DMS79 (cell line): ENCODE results near the gene BEND3.

Experiments used
- DNase-seq: peaks from one replicate; lab custom pipeline; 2025; lab: John Stamatoyannopoulos, UW

Gene BEND3

DNA sequence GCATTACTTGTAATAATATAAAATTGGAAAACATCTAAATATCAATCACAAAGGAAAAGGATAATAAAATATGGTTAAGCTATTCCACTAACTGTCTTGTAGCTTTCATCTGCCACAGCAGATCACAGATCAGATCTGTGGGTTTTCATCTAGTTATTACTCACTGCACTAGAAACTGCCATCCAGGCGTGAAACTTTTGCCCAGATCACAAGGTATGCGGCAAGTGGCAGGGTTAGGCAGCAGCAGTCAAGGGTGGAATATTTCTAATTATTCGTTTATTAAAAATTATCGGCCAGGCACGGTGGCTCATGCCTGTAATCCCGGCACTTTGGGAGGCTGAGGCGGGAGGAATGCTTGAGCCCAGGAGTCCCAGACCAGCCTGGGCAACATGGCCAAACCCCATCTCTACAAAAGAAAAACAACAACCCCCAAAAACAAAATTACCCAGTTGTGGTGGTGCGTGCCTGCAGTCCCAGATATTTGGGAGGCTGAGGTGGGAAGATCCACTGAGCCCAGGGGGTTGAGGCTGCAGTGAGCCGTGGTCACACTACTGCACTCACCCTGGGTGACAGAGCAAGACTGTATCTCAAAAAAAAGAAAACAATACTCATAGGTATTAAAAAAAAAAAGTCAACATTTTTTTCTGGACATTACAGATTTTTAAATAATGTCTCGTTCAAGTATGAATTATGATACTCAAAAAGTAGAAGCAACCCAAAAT, 32.1 kb downstream of the BEND3 start:
- no peak for DNase-seq

DNA sequence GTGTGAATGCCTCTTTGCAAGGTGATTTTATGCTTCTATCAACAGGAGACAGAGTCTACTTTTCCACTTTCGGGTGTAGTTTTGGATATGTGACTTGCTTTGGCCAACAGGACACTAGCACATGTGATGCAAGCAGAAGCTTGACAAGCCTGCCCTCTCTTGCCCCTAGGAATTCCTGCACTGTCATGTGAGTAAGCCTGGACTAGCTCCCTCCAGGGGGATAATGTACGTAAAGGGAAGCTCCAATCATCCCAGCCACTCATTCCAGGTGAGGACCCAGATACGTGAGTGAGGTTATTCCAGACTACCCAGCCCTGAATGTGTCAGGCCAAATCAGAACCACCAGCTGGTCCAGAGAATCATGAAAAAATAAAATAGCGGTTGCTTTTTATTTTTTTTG, 33.3 kb downstream of the BEND3 start:
- no peak for DNase-seq

DNA sequence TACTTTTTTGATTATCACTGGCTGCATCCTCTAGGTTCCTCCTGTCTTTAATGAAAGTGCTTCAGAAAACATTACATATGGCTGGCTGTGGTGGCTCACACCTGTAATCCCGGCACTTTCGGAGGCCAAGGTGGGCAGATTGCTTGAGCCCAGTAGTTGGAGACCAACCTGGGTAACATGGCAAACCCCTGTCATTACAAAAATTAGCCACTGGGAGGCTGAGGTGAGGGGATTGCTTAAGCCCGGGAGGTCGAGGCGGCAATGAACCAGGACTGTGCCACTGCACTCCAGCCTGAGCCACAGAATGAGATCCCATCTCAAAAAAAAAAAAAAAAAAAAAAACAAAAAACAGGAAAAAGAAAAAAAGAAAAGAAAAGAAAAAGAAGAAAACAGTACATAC, 35.3 kb downstream of the BEND3 start:
- DNase-seq: no peak

DNA sequence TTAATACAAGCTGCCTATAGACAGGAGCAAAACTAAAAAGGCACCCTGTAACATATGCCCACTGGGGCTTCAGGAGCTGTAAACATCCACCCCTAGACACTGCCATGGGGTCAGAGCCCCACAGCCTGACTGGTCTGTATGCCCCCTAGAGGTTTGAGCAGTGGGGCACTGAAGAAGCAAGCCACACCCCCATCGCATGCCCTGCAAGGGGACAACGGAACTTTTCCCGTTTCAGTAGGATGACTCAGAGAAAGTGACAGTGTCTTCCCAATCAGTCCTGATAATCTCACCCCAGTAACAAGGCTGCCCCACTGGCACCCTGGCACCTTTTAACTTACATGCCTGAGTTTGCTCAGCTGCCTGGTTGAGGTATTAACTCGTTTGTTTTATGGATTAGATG, 35.9 kb downstream of the BEND3 start:
- DNase-seq: no peak

DNA sequence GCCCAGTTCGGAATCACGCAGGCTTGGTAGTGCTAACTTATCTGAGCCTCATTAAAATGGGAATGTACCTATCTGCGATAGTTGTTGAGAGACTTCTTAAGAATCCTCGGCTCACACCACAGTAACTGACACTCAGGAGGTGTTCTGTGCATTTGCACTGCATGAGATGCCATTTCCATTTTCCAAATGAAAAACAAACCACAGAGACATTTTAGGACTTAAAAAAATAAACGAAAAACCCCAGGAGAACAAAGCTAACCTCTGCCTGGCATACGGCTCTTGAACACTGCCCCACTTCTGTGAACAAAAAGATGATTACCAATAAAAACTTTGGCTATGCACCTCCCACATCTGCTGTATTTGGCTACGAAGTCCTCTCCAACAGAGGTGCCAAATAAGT, 37.6 kb downstream of the BEND3 start:
- DNase-seq: no peak

DNA sequence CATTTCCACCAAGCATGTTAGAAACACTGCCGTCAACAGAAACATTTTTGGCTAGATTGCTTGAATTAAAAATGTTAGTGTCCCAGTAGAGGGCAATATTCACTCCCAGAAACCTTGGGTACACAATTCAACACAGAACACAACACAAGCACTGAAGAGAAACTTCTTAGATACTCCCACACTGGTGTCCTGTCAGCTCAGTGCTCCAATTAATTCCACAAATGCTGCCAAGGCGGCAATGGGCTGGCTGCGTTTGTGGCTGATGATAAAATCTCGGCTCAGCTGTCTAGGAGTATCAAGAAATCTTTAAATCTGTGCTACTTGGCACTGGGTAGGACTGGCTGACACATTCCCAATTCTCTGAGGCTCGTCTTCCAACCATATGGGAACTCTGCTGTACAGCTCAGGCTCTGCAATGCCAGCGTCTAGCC, 39.3 kb downstream of the BEND3 start:
- DNase-seq: no peak

DNA sequence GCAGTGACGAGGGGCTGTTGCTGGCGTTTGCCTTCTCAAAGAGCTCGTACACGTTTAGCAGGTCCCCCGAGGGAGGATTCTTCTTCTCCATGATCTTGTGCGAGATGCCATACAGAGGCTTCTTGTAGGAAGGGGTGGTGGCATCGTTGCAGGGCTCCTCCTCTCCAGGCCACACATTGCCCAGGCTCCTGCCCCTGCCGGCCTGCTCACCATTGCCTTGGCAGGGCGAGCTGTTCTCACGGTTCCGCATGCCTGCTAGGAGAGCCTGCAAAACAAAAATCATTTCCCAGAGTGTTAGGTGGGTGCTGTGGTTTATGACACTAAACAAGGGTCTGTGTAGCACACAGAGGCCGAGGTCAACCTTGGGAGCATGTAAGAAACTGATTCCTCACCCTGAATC, 44.6 kb downstream of the BEND3 start:
- no peak for DNase-seq

DNA sequence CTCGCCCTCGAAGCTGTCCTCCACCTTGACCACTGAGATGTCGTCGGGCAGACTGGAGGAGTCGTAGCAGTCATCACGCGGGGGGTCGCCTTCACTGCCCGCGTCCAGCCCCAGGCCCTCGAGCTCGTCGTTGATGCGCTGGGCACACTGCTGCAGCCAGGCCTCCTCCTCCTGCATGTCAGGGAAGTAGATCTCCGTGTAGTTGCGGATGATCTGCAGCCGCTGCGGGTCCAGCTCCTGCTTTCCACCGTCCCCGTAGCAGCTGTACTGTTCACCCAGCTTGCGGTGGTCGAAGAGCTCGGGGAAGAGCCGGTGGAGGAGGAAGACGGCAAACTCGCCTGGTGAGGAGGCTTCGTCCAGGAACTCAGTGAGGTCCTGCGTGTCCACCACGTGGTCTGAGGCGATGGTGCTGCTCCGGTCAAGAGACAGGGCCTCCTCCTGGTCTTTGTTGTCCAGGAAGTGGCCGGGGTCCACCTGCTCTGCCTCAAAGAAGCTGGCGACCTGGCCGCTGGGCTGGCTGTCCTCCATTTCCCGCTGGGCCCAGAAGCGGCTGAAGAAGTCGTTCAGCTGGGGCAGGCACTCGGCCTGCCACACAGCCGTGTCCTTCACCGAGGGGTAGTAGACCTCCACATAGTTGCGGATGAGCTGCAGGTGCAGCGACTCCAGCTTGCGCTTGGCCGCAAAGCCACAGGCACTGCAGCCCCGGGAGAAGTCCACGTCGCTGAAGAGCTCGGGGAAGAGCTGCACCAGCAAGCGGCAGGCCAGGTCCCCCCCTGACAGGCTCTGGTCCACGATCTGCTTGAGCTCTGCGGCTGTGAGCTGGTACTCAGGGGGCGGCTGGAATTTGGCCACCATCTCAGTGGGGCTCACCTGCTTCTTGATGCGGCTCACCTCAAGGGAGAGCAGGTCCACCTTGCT, 45.4 kb downstream of the BEND3 start:
- DNase-seq: no peak

DNA sequence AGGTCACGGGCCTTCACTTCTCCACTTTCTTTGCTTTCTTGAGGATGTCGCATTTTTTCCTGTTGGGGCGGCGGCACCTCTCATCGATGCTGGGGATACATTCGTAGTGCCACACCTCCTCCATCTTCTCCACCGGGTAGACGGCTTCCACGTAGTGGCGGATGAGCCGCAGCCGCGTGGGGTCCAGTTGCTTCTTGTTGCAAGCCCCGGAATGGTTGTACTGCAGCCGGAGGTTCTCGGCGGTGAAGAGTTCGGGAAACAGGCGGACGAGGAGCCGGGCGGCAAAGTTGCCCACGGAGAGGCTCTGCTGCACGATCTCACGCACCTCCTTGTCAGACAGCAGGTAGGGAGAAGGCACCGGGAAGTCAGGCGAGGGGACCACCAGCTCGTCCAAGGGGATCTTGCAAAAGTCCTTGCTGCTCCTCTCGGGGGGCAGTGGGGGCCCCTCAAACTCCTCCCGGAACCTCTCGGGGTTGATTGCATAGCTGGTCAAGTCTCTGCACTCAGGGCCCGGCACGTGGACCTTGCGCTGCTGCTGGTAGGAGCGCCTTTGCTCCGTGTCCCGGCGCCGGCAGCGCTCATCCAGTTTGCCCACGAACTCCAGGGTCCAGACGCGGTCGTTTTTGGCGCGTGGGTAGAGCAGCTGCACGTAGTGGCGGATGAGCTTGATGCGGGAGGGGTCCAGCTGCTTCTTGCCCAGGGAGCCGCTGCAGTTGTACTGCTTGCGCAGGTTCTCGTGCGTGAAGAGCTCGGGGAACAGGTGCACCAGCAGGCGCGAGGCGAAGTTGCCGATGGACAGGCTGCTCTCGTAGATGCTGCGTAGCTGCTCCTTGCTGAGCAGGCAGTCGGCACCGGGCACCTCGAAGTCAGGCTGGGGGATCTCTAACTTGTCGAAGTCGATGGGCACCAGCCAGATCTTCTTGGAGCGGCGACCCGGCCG, 46.4 kb downstream of the BEND3 start:
- no peak for DNase-seq

DNA sequence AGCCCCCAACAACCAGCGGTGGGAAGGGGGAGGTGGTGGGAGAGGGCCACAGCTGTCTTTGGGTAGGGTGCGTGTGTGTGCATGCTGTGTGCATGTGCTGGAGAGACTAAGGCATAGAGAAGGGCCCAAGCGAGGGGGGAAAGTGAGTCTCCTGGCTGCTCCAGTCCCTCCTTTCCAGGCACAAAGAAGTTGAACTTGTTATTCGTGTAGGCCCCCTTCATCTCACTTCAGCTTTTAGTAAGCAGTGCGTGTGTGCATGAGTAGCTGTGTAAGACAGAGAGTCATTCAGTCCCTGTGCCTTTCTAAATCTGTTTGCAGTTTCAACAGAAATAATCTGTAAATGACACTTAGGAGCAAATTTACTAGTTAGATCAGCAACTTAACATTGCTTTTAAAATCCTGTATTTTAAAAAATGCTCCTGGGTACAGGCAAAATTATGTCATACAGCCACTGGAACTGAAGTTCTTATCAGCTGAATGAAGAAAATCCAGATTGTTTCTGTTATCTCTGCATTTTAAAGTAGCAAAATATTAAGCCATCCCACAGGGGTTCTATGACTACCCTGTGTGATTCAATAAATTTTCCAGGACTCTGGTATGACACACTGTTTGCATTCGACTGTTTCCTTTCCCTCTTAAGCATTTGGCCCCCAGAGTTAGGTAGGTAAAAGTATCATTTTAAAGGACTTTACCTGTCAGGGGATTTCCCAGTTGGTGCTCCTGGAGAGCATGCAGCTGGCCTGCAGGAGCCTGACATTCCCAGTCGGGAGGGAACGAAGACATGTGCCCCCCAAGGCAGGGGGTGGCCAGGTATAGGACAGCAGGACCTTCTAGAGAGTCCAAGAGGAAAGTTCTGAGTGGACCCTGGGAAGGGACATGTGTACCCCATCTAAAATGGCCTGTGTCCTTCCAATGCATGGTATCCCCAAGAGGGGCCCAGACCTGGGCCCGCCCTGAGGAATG, 48.3 kb downstream of the BEND3 start:
- no peak for DNase-seq

DNA sequence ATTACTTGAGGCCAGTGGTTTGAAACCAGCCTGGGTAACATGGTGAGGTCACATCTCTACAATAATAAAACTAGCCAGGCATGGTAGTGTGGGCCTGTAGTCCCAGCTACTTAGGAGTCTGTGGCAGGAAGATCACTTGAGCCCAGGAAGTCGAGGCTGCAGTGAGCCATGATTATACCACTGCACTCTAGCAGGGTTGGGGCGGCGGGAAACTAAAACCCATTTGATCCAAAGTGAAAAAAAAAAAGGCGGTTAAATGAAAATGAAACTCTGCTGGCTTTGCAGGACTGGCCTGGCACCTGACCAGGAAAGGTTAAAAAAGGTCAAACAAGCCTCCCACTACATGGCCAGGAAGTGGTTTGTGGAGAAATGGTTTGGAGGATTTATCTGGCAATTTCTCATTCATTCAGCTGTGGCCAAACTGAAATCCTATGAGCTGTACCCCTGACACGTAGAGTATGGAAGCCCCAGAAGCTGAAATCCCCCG, 50.7 kb downstream of the BEND3 start:
- no peak for DNase-seq

DNA sequence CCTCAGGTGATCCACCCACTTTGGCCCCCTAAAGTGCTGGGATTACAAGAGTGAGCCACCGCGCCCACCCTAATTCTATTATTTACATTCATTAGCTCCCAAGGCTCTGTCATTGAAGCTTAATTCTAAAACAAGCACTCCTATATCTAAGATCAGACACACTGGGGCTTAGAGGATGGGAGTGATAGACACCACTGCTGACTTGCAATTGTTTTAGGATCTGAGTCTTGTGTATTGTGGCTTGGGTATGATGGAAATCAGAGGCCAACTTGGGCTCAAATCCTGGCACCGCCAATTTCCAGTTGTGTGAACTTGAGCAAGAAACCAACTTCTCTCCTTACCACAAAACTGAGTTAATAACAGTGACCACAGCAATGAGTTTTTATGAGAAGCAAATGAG, 52.6 kb downstream of the BEND3 start:
- DNase-seq: no peak

DNA sequence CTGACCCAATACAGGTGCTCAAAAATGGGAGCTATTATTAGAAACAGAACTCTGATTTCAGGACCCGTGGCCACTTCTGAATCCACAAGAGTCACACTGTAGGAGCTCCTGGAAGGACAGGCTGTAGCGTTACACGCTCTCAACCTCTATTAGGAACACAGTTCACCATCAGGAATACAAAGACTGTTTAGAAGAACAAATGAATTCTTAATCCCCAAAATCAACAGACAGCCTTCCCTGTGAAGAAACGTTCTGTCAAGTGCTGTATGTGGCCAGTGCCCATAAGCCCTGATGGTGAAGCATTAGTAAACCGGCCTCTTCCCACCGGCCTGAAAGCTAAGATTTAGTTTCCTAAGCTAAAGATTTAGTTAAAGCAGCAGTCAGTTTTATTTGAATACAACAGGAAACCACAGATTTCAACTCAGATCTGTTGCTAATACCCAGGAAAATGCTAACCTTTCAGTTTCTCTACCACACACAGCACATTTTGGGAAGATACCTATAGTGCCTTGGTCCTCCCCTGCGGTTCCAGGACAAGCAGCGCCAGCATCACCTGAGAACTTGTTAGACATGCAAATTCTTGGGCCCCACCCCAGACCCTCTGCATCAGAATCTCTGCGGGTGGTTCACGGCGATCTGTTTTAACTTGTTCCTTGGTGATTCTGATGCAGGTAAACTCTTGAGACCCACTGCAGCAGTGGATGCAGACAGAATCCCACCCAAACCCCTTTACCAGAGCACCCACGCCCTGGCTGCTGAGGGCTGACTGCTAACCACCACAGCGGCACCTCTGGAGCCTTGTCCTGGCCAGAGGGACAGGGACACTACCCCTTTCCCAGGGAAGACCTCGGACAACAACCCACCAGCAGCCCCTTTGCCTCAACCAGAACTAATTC, 53.9 kb downstream of the BEND3 start:
- DNase-seq: no peak

DNA sequence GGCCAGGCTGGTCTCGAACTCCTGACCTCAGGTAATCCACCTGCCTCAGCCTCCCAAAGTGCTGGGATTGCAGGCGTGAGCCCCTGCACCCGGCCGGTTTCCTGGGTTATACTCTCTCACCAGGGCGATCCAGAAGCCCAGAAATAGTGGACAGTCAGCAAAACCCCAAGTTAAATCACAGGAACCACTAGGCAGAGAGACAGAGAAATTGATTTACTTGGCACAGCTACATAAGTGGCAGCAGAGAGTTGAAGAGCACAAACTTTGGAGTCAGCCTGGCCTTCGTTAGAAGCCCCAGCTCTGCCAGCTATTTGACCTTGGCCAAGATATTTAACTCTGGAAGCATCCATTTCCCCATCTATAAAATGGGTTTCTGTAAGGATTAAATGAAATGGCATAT, 54.6 kb downstream of the BEND3 start:
- no peak for DNase-seq

DNA sequence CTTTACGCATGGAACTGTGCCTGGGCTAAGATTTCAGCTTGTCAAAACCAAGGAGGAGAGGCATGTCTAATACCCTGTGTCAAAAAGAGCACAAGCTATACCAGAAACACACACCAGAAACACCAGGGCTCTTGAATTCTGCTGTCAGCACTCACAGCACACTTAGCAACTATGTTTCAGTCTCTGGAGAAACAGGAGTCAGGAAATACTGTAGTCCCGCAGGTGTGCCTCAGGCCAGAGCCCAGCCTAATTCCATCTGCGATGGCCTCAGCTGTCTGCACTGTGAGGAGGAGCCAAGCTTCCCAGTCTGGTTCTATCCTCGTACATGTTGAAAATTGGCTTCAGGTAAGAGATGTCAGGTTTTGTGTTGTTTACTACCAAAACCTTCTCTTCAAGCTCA, 55.7 kb downstream of the BEND3 start:
- no peak for DNase-seq

DNA sequence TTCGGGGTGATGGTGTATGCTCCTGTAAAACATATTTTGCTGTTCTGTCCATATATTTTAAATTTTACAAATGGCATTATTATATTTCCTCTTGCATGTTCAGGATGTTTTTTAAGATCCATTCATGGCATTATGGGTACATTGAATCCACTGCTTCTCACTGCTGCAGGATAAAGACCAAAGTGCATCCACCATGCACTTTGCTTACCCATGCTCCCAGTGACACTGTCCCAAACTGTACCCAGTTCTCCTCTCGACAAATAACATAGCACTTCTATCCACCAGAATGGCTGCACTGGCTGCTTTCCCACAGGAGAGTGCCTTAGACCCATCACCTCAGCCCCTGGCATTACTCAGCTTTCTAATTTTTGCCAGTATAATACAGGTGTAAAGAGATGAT, 57.6 kb downstream of the BEND3 start:
- no peak for DNase-seq

DNA sequence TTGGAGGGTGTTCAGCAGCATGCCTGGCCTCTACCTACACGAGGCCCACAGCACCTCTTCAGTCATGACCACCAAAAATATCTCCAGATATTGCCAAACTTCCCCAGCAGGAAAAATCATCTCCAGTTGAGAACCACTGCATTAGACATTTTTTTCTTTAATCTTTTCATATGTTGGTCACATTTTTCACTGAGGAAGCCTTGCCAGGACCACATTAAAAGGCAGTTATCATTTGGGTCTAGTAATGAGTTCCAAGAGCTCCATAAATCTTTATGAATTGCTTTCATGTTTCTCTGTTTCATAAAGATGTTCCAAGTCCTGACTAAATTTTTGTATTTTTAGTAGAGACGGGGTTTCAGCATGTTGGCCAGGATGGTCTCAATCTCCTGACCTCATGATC, 58.5 kb downstream of the BEND3 start:
- DNase-seq: no peak

DNA sequence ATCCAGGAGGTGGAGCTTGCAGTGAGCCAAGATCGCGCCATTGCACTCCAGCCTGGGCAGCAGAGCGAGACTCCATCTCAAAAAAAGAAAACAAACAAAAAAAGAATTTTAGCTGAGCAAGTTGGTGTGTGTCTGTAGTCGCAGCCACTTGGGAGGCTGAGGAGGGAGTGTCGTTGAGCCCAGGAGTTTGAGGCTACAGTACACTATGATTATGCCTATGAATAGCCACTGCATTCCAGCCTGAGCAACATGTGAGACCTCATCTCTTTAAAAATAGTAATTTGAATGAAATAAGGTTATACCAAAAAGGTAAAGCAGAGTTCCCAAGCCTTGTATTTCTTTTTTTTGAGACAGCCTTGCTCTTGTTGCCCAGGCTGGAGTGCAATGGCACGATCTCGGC, 67.5 kb downstream of the BEND3 start:
- no peak for DNase-seq

DNA sequence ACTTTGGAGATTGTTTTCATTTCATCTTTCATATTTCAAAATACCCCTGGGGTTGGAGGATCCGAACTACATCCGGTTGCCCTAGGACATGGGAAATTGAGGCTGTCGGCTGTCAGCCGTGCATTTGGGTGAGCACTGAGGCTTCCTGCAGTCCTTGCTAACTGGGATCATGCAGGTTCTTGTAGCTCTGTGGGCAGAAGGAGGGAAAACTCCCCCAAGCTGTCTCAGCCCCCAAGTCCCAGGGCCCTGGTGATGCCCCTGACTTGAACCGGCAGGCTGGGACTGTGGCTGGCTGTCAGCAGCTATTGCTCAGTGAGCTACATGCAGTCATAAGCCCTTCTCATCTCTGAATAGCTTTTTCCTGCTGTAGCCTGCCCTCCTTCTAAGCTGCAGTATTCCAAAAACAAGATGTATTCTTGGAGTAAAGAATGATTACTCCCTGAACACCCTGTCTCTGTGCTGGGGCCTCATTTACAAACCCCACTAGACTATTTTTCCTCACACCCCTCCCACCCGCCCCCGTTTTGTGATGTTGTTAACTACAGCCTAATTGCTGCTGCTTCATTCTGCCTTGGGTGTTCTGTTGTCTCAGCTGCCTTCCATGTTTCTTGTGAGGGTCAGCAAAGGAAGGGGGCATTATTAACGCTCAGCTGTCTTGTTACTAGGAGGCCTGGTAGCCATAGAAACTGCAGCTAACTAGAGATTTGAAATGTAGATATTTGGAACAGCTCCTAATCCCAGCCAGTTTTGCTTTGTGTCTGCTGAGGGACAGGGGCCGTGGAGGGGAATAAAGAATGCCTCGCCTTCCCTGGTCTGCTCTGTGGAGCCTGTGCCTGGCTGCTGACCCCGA, 69.3 kb downstream of the BEND3 start:
- no peak for DNase-seq
